Loucy (cell line): Measurements from ENCODE around the gene TRPM1.

ENCODE experiments used
- CTCF ChIP-seq: fragments of 200-600 bp; sonication (generic); conservative IDR thresholded peaks from 2 replicates; pipeline ENCODE4 v1.5.1; 2014; ENCODE audit warnings: mild to moderate bottlenecking, antibody characterized with exemption, low read length
- EZH2phosphoT487 ChIP-seq: fragments of 200-600 bp; IDR thresholded peaks from 2 replicates; pipeline ENCODE4 v1.6.1; 2018; ENCODE audit warnings: antibody characterized with exemption, mild to moderate bottlenecking, moderate library complexity, borderline replicate concordance

- TF ChIP-seq CTCF = peak; percentile 99
- no peak for TF ChIP-seq EZH2phosphoT487
Measured at GRCh38 chr15:31128919-31129768, 27.6 kb upstream of the TRPM1 start.
